Loucy (cell line): ENCODE data around the gene GTSE1.

Source experiments
- H2AFZ ChIP-seq: fragments of 200-600 bp; sonication (generic); 2 replicates; pipeline ENCODE4 v1.6.0; 2016; ENCODE audit warnings: antibody characterized with exemption, mild to moderate bottlenecking, low read length, moderate library complexity
- H3F3A ChIP-seq: fragments of 200-600 bp; 2 replicates; pipeline ENCODE4 v1.6.0; 2016; ENCODE audit warnings: antibody characterized with exemption, low read depth, mild to moderate bottlenecking
- H3K27me3 ChIP-seq: fragments of 200-600 bp; sonication (generic); 2 replicates; pipeline ENCODE4 v1.6.1; 2014; ENCODE audit warnings: low read length, mild to moderate bottlenecking; ENCODE audit not compliant: insufficient read depth, poor library complexity, severe bottlenecking
- H3K36me3 ChIP-seq: fragments of 200-600 bp; sonication (generic); 2 replicates; pipeline ENCODE4 v1.6.1; 2016; ENCODE audit warnings: low read length; ENCODE audit not compliant: insufficient read depth
- H3K4me1 ChIP-seq: fragments of 200-600 bp; sonication (generic); 2 replicates; pipeline ENCODE4 v1.5.1; 2014; ENCODE audit warnings: low read length, mild to moderate bottlenecking; ENCODE audit not compliant: insufficient read depth, poor library complexity, severe bottlenecking
- H3K4me2 ChIP-seq: fragments of 200-600 bp; sonication (generic); 2 replicates; pipeline ENCODE4 v1.6.0; 2014; ENCODE audit warnings: antibody characterized with exemption, low read length, low read depth, mild to moderate bottlenecking; ENCODE audit not compliant: poor library complexity, severe bottlenecking
- H3K4me3 ChIP-seq: fragments of 200-600 bp; sonication (generic); 2 replicates; pipeline ENCODE4 v1.5.1; 2014; ENCODE audit warnings: low read length, mild to moderate bottlenecking, mixed read lengths; ENCODE audit not compliant: poor library complexity, severe bottlenecking
- H3K79me2 ChIP-seq: fragments of 200-600 bp; sonication (generic); 2 replicates; pipeline ENCODE4 v1.6.1; 2014; ENCODE audit warnings: low read length; ENCODE audit not compliant: insufficient read depth
- H3K9ac ChIP-seq: fragments of 200-600 bp; sonication (generic); 2 replicates; pipeline ENCODE4 v1.6.0; 2014; ENCODE audit warnings: mild to moderate bottlenecking, low read depth, low read length, moderate library complexity; ENCODE audit not compliant: poor library complexity, severe bottlenecking
- H3K9me2 ChIP-seq: fragments of 200-600 bp; sonication (generic); replicated peaks from 2 replicates; pipeline ENCODE4 v1.6.1; 2016; ENCODE audit warnings: low read depth, low read length, mixed read lengths
- H3K9me3 ChIP-seq: fragments of 200-600 bp; sonication (generic); 2 replicates; pipeline ENCODE4 v1.6.1; 2014; ENCODE audit warnings: mild to moderate bottlenecking, antibody characterized with exemption, low read length, low read depth; ENCODE audit not compliant: insufficient read depth
- H4K20me1 ChIP-seq: fragments of 200-600 bp; sonication (generic); 2 replicates; pipeline ENCODE4 v1.6.0; 2014; ENCODE audit warnings: antibody characterized with exemption, low read length, mild to moderate bottlenecking; ENCODE audit not compliant: insufficient read depth, poor library complexity, severe bottlenecking
- EZH2phosphoT487 ChIP-seq: fragments of 200-600 bp; IDR thresholded peaks from 2 replicates; pipeline ENCODE4 v1.6.1; 2018; ENCODE audit warnings: antibody characterized with exemption, mild to moderate bottlenecking, moderate library complexity, borderline replicate concordance
- TF ChIP-seq, protein P1 (sequence below): fragments of 200-600 bp; sonication (generic); conservative IDR thresholded peaks from 2 replicates; pipeline ENCODE4 v1.5.1; 2014; ENCODE audit warnings: mild to moderate bottlenecking, antibody characterized with exemption, low read length

GTSE1 gene

DNA sequence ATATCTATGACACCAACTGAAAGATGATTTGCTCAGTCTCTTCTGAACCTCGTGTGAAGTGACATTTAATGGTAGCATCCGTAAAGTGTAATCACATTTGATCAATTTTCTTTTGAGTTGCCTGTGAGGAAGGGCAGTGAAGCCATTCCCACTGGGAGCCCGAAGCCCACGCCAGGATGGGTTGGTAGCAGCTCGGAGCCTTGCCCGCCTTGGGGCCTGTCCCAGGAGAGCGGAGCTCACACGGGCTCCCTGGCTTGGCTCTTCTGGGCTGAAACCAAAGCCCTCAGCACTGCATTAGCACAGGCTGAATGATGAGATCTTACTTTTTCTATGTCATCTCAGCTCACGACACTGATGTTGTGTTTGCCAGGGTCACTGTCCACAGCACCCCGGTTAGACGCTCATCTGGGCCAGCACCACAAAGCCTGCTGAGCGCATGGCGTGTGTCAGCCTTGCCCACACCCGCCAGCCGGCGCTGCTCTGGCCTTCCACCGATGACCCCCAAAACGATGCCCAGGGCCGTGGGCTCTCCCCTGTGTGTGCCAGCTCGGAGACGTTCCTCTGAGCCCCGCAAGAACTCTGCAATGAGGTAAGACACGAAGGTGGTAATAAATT lies 29.5 kb downstream of the GTSE1 start:
- Histone ChIP-seq H3F3A (no peaks in the 10 kb centered on the region), H3K9me3 (no peaks in the 10 kb centered on the region), H3K36me3 (peaks cover 96% of the 10 kb centered on the region; the same call in 1 of the 2 replicates), H3K27me3 (no peaks in the 10 kb centered on the region), H3K9me2 (no peaks in the 10 kb centered on the region), H3K4me1 (no peaks in the 10 kb centered on the region), H3K4me3 (no peak overlapping the region), H4K20me1 (peaks cover 5% of the 10 kb centered on the region), H3K4me2 (no peak overlapping the region), H3K79me2 (peaks cover 14% of the 10 kb centered on the region; the same call in 1 of the 2 replicates), H3K9ac (no peak overlapping the region), H2AFZ (no peak overlapping the region)
- TF ChIP-seq, protein P1, sequence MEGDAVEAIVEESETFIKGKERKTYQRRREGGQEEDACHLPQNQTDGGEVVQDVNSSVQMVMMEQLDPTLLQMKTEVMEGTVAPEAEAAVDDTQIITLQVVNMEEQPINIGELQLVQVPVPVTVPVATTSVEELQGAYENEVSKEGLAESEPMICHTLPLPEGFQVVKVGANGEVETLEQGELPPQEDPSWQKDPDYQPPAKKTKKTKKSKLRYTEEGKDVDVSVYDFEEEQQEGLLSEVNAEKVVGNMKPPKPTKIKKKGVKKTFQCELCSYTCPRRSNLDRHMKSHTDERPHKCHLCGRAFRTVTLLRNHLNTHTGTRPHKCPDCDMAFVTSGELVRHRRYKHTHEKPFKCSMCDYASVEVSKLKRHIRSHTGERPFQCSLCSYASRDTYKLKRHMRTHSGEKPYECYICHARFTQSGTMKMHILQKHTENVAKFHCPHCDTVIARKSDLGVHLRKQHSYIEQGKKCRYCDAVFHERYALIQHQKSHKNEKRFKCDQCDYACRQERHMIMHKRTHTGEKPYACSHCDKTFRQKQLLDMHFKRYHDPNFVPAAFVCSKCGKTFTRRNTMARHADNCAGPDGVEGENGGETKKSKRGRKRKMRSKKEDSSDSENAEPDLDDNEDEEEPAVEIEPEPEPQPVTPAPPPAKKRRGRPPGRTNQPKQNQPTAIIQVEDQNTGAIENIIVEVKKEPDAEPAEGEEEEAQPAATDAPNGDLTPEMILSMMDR = no peak
- no peak for TF ChIP-seq EZH2phosphoT487

- no peak overlapping the region for H3K4me2 ChIP-seq
- H3F3A ChIP-seq = no peaks in the 10 kb centered on the region
- no peak for TF ChIP-seq EZH2phosphoT487
- TF ChIP-seq, protein P1 = no peak
- H3K27me3 ChIP-seq = no peaks in the 10 kb centered on the region
- no peak overlapping the region for H3K4me3 ChIP-seq
- peaks cover 2% of the 10 kb centered on the region; the same call in 1 of the 2 replicates for H3K79me2 ChIP-seq
- H2AFZ ChIP-seq = no peak overlapping the region
- H3K9me3 ChIP-seq = no peaks in the 10 kb centered on the region
- no peaks in the 10 kb centered on the region for H3K4me1 ChIP-seq
- peaks cover 2% of the 10 kb centered on the region for H4K20me1 ChIP-seq
- H3K9me2 ChIP-seq = no peaks in the 10 kb centered on the region
- no peak overlapping the region for H3K9ac ChIP-seq
- peaks cover 98% of the 10 kb centered on the region; the same call in 1 of the 2 replicates for H3K36me3 ChIP-seq
These were observed 31.2 kb downstream of the GTSE1 start for GRCh38 chr22:46327691-46328465.

GRCh38 chr22:46328797-46329196 lies 32.1 kb downstream of the GTSE1 start:
- Histone ChIP-seq H3K79me2 (no peaks in the 10 kb centered on the region), H3K4me1 (no peaks in the 10 kb centered on the region), H2AFZ (no peak overlapping the region), H3K4me2 (no peak overlapping the region), H3K4me3 (no peak overlapping the region), H3K36me3 (peaks cover 96% of the 10 kb centered on the region; the same call in 1 of the 2 replicates), H3K9me2 (no peaks in the 10 kb centered on the region), H3F3A (no peaks in the 10 kb centered on the region), H4K20me1 (peaks cover 2% of the 10 kb centered on the region), H3K9me3 (no peaks in the 10 kb centered on the region), H3K27me3 (no peaks in the 10 kb centered on the region), H3K9ac (no peak overlapping the region)
- TF ChIP-seq, protein P1 = no peak
- no peak for TF ChIP-seq EZH2phosphoT487
